GM21786 (cell line): ENCODE data around the gene C18orf63.
"Not testable (repeated sequence)": the region's sequence is repeated elsewhere in the genome, so short reads cannot be mapped to it uniquely, and the experiment has no call there.

ENCODE experiments used
- ATAC-seq: cut with Tn5 transposase; IDR thresholded peaks from one replicate; pipeline ENCODE4 v1.9.1; 2021; ENCODE audit not compliant: unreplicated experiment

Gene C18orf63

DNA sequence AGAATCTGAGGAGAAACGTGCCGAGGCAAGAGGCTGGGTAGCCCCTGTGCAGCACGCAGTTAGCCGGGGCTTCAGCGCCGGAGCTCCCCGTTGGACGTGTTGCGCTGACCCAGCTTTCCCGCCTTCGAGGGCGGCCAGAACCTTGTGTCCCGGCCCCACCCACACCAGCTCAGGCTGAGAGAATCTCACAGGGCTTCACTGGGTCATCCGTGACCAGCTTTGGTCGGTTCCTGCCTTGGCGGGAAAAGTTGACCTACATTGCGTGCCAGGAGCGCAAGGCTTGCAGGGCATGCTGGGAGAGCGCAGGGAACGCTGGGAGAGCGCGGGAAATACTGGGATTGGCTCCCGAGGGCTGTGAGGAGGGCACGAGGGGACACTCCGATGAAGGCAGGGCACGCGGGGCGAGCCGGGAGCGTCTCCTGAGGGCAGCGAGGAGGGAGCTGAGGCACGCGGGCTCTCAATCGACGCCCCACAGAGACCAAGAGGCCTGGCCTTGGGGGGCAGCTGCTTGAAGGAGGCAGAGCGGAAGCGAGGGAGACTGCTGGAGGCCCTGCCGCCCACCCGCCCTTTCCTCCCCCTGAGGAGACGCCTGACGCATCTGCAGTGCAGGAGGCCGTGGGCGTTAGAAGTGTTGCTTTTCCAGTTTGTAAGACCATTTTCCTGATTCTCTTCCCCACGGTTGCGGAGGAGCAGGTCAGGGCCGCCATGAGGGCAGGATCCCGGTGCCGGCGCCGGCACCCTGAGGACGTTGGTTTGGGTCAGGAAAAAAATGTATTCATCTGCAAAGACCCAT lies at the start of gene C18orf63:
TSS of gene C18orf63 (plus strand) at position 376 of the 793 bp plus-strand sequence. CDS start 2,027 bp downstream, outside the sequence.
- no peak for ATAC-seq

- no peak for ATAC-seq
Observed at GRCh38 chr18:74266161-74266560, 49.5 kb upstream of the C18orf63 start.

DNA sequence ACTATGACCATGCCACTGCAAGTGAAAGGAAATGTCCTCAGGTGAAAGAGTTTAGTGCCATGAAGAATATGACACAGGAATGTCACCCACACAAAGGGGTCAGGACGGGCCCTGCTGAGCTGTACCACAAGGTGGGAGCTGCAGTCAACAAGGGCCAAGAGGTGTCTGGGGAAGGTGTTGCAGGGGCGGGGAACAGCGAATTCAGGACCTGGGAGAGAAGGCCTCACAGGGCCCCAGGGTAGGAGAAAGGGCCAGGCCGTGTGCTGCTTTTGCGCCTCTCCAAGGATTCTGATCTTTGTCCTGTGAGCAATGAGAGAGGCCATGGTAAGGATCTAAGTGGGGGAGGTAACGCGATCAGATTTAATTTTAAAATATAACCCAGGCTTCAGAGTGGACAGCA lies 47.5 kb upstream of the C18orf63 start:
- ATAC-seq, result no peak

- ATAC-seq, result no peak
Observed at GRCh38 chr18:74268933-74269620, 46.6 kb upstream of the C18orf63 start.

DNA sequence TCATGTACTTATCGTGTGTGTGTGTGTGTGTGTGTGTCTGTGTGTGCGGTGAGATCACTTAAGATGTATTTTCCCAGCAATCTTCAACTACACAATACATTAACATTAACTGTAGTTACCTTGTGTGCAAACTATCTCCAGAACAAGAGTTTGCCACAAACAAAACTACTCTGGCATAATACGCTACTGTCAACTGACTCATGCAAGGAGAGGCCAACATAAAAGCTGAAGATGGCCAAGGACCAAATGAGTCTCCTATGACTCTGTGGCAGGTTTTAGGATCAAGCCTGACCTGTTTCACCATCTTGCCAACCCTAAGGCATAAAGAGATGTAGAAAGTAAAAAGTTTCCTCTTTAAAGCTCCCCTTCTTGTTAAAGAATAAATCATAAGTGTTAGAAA lies 44.0 kb upstream of the C18orf63 start:
- no peak for ATAC-seq

- no peak for ATAC-seq
Observed at GRCh38 chr18:74273394-74273793, 42.2 kb upstream of the C18orf63 start.

GRCh38 chr18:74274700-74275099 lies 40.9 kb upstream of the C18orf63 start:
- no peak for ATAC-seq

DNA sequence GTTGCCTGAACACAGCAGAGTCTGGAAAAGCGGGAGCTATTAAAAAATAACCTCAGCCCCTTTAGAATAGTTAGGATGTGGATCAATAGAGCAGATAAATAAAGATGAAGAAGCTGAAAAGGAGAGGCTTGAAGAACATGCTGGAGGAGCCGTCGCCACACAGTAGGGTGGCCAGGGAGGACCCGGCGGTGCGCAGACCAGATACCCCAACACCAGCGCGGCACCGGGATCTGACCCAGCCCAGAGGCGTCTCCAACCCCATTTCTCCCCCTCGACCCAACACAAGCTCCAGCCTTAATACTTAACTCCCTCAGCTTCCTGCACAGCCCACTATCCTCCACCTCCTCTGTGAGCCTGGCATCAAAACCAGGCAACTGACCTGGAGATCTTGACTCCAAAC lies 39.9 kb upstream of the C18orf63 start:
- no peak for ATAC-seq

DNA sequence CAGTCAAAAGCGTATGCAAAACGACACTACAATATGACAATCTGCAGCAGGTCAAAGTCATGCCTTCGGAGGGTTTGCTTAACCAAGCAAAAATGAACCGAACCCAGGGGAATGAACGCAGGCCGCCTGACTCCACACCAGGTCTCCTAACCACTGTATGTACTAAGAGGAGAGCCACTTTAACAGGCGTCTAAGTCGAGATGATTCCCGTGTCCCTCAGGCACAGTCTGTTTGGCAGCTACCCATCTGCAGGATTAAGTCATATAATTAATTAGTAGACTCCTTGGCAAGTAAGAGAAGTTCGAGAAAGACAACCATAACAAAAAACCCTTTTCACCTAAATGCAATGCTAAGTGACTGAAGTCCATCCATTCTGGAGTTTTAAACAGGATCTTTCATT lies 39.0 kb upstream of the C18orf63 start:
- no peak for ATAC-seq

- no peak for ATAC-seq
Observed at GRCh38 chr18:74277296-74277695, 38.3 kb upstream of the C18orf63 start.

GRCh38 chr18:74278058-74278457 lies 37.6 kb upstream of the C18orf63 start:
- ATAC-seq, result no peak

DNA sequence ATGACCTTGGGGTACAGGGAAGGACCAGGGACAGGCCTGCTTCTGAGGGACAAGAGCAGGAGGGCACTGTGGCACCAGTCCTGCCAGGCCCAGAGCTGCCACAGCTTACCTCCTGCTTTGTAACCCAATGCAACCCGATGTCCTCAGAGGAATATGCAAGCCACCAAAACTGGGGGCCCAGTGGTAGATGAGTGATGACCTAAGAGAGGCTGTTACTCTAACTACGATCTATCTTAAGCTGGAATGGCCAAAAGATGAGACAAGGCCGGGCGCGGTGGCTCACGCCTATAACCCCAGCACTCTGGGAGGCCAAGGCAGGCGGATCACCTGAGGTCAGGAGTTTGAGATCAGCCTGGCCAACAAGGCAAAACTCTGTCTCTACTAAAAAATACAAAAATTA lies 36.7 kb upstream of the C18orf63 start:
- ATAC-seq, result no peak

GRCh38 chr18:74281011-74281979 lies 34.3 kb upstream of the C18orf63 start:
- ATAC-seq, result no peak

DNA sequence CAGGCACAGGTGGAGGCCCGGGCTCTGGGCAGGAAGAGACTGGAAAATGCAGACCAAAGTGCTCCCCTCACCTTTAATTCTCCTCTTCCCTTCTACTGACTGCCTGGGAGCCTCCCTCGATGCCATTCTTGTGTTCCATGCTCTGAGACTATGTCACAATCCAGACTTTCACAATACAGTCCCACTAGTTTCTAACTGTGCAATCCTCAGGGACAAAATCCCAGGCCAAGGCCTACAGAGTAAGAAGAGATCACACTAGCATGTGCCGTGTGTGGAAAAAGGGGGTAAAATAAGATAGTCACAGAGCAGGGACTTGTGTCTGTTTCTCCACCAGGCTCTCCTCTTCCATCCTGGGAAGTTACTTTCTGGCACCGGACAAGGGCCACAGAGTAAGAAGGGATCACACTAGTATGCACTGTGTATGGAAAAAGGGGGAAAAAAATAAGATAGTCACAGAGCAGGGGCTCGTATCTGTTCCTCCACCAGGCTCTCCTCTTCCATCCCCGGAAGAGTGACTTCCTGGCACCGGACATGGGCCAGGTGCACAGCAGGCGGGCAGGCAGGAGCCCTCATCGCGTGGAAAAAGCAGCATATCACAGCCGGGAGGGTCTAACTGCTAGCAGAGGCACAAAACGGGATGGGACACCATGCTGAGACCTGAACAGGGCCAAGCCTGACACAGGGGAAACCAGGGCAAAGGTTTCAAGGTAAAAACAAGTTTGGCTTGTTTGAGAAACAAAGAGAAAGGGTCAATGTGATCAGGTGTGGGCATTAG lies 33.5 kb upstream of the C18orf63 start:
- no peak for ATAC-seq

GRCh38 chr18:74282755-74283554 lies 32.7 kb upstream of the C18orf63 start:
- no peak for ATAC-seq

- no peak for ATAC-seq
Observed at GRCh38 chr18:74283646-74284045, 32.0 kb upstream of the C18orf63 start.

DNA sequence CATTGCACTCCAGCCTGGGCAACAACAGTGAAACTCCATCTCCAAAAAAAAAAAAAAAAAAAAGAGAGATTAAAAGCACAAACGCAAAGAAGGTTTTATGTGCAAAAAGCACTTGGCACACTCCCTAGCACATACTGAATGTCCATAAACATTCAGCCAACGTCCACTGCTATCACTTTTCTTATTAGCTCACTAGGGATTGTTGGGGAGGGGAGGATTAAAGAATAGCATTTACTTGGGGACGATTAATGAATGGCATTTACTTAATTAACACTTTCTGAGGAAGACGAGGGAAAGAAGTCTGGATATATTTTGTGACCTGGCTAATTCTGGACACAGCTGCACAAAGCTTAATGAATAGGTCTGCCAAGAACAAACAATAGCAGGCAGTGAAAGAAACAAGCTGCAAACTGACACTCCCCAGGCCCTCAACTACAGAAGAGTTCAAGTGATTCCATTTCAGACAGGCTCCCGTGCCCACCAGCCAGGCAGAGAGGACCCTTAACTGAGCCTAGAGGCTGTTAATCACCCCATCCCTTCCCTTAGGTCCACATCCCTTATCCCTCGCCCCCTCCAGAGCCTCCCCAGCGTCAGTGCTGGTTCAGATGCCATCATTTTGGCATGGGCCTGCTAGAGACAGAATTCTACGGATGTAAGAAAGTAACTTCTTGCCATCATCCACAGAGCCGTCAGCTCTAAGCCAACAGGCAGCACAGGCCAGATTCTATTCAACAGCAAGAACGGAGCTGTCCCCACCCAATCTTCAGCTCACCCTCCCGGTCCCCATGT lies 31.3 kb upstream of the C18orf63 start:
- no peak for ATAC-seq

DNA sequence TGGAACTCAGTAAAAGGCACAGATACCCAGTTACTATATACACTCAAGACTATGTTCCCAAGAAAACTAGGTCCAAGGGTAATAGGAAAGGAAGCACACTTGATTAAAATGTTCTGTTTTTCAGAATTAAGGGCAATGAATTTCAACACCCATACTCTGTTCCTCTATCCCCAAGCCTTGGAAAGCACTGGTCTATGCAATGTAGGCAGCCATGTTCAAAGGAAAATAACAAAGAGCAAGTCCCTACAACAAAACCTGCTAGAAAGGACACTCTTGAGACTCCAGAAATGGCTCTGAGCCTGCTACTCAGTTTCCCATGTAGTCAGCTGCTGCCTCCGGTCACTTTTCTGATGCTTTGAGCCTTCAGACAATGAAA lies 30.7 kb upstream of the C18orf63 start:
- no peak for ATAC-seq

GRCh38 chr18:74285583-74285982 lies 30.1 kb upstream of the C18orf63 start:
- not testable (repeated sequence) for ATAC-seq
